NCI-H2029 (cell line): ENCODE data around the gene KNSTRN.

Experiments
- DNase-seq: peaks from one replicate; lab custom pipeline; 2025; lab: John Stamatoyannopoulos, UW

Gene KNSTRN

GRCh38 chr15:40345867-40346578 lies 36.5 kb upstream of the KNSTRN start:
- DNase-seq, result no peak

GRCh38 chr15:40346579-40347558 lies 35.7 kb upstream of the KNSTRN start:
- no peak for DNase-seq

- DNase-seq, result no peak
Observed at GRCh38 chr15:40347559-40348473, 34.7 kb upstream of the KNSTRN start.

- no peak for DNase-seq
Observed at GRCh38 chr15:40348474-40348870, 34.0 kb upstream of the KNSTRN start.

GRCh38 chr15:40349163-40349562 lies 33.4 kb upstream of the KNSTRN start:
- DNase-seq, result no peak

- DNase-seq, result peak; percentile 15
Observed at GRCh38 chr15:40352281-40352901, 30.1 kb upstream of the KNSTRN start.

GRCh38 chr15:40353697-40354096 lies 28.8 kb upstream of the KNSTRN start:
- peak; percentile 24 for DNase-seq

- DNase-seq, result no peak
Observed at GRCh38 chr15:40354408-40355171, 27.9 kb upstream of the KNSTRN start.

- DNase-seq, result no peak
Observed at GRCh38 chr15:40355976-40356585, 26.4 kb upstream of the KNSTRN start.

- no peak for DNase-seq
Observed at GRCh38 chr15:40357246-40357645, 25.3 kb upstream of the KNSTRN start.

GRCh38 chr15:40357723-40358470 lies 24.6 kb upstream of the KNSTRN start, which contains the start of gene DISP2:
Gene DISP2 (plus strand): TSS chr15:40358219. CDS start chr15:40358322, 103 bp downstream.
- peak; percentile 34 for DNase-seq

- DNase-seq, result no peak
Observed at GRCh38 chr15:40358471-40359353, 23.8 kb upstream of the KNSTRN start.

GRCh38 chr15:40360015-40360414 lies 22.5 kb upstream of the KNSTRN start:
- no peak for DNase-seq

GRCh38 chr15:40361640-40362039 lies 20.9 kb upstream of the KNSTRN start:
- DNase-seq, result no peak

- DNase-seq, result no peak
Observed at GRCh38 chr15:40363611-40364010, 18.9 kb upstream of the KNSTRN start.

- no peak for DNase-seq
Observed at GRCh38 chr15:40364251-40364650, 18.3 kb upstream of the KNSTRN start.

GRCh38 chr15:40365016-40365415 lies 17.5 kb upstream of the KNSTRN start:
- no peak for DNase-seq
